Measurements from ENCODE around the gene RSRC1. TPM values are rescaled to one million over a fixed set of nuclear protein-coding genes. Genes with fewer than 3 reads are reported as not detected.

The RSRC1 gene
- polyA plus RNA-seq, 1 donor (not counting 4 experiments of a cell fraction or from before 2014, with no cell fraction given): 11.1 TPM

DNA sequence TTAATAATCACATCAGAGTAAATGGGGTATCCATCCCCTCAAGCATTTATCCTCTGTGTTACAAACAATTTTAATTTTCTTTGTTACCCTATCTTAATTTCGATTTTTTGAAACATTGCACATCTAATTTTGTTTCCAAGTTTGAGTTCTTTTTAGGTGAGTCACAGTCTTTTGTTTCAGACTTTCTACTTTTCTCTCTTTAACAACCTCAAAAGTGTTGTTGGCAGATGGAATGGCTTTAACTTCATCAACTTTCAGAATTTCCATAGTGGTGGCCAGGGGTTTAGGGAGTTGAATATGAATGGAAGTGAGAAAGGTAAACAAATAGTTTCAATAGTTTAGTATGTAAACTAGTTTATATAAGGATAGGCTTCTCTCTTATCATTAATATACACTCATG is 238.1 kb downstream of the RSRC1 start:
- Histone ChIP-seq H3K9me1 (ENCODE audit: control insufficient read depth, extremely low read depth, insufficient read depth, low read length) (no peaks in the 10 kb centered on the region), H3K36me3 (ENCODE audit: control insufficient read depth in 2 of 2, extremely low read depth in 1 of 2, insufficient read depth in 2 of 2, low read length in 2 of 2) (no peaks in the 10 kb centered on the region), H4K20me1 (ENCODE audit: control insufficient read depth, extremely low read depth, insufficient read depth, low read length) (no peaks in the 10 kb centered on the region), H3K9ac (ENCODE audit: control insufficient read depth, extremely low read depth, insufficient read depth, low read length) (no peak overlapping the region), H3K27ac (ENCODE audit: control insufficient read depth, insufficient read depth, low read length) (no peak overlapping the region), H3K79me2 (ENCODE audit: control insufficient read depth, insufficient read depth, low read length) (no peaks in the 10 kb centered on the region), H3K9me3 (ENCODE audit: control insufficient read depth, low read depth, low read length) (no peaks in the 10 kb centered on the region), H3K27me3 (ENCODE audit: control insufficient read depth, extremely low read depth, insufficient read depth, low read length) (no peaks in the 10 kb centered on the region), H3K4me2 (ENCODE audit: control insufficient read depth, extremely low read depth, insufficient read depth, low read depth, low read length) (no peak overlapping the region), H3K4me3 (ENCODE audit: control insufficient read depth in 2 of 3, extremely low read depth in 1 of 3, insufficient read depth in 2 of 3, low read depth in 1 of 3, low read length in 3 of 3) (no peak overlapping the region), H2AFZ (ENCODE audit: control insufficient read depth, low read length) (no peak overlapping the region), H3K4me1 (ENCODE audit: control insufficient read depth, extremely low read depth, insufficient read depth, low read length) (no peaks in the 10 kb centered on the region)
- no peak for TF ChIP-seq EZH2 (IDR thresholded peaks at IDR 0.05; ENCODE audit: low read length)
- FAIRE-seq: no peak
- dilution Hi-C loops (cut with MboI; ENCODE audit: extremely low pct_ligation_motif_present, low sequenced_read_pairs): no loop called here
- DNase-seq (ENCODE audit: low read depth, low spot score): no peak

GRCh38 chr3:158350971-158351370 is 241.1 kb downstream of the RSRC1 start:
- no peak overlapping the region for H3K4me2 ChIP-seq (ENCODE audit: control insufficient read depth, extremely low read depth, insufficient read depth, low read depth, low read length)
- H3K9ac ChIP-seq (ENCODE audit: control insufficient read depth, extremely low read depth, insufficient read depth, low read length): no peak overlapping the region
- no peaks in the 10 kb centered on the region for H3K36me3 ChIP-seq (ENCODE audit: control insufficient read depth in 2 of 2, extremely low read depth in 1 of 2, insufficient read depth in 2 of 2, low read length in 2 of 2)
- no peaks in the 10 kb centered on the region for H3K9me3 ChIP-seq (ENCODE audit: control insufficient read depth, low read depth, low read length)
- no peak overlapping the region for H3K27ac ChIP-seq (ENCODE audit: control insufficient read depth, insufficient read depth, low read length)
- DNase-seq (ENCODE audit: low read depth, low spot score) (no peak), FAIRE-seq (no peak)
- no peaks in the 10 kb centered on the region for H3K79me2 ChIP-seq (ENCODE audit: control insufficient read depth, insufficient read depth, low read length)
- no peak overlapping the region for H2AFZ ChIP-seq (ENCODE audit: control insufficient read depth, low read length)
- H3K4me1 ChIP-seq (ENCODE audit: control insufficient read depth, extremely low read depth, insufficient read depth, low read length): no peaks in the 10 kb centered on the region
- H3K27me3 ChIP-seq (ENCODE audit: control insufficient read depth, extremely low read depth, insufficient read depth, low read length): no peaks in the 10 kb centered on the region
- TF ChIP-seq EZH2 (IDR thresholded peaks at IDR 0.05; ENCODE audit: low read length): no peak
- no peak for TF ChIP-seq CTCF (optimal IDR thresholded peaks at IDR 0.05 in 1 of 3, IDR thresholded peaks at IDR 0.05 in 1 of 3, conservative IDR thresholded peaks at IDR 0.05 in 1 of 3; ENCODE audit: extremely low read depth in 1 of 3, insufficient read depth in 2 of 3, low read length in 3 of 3)
- no peaks in the 10 kb centered on the region for H4K20me1 ChIP-seq (ENCODE audit: control insufficient read depth, extremely low read depth, insufficient read depth, low read length)
- dilution Hi-C loops (cut with MboI; ENCODE audit: extremely low pct_ligation_motif_present, low sequenced_read_pairs): no loop called here
- no peak overlapping the region for H3K4me3 ChIP-seq (ENCODE audit: control insufficient read depth in 2 of 3, extremely low read depth in 1 of 3, insufficient read depth in 2 of 3, low read depth in 1 of 3, low read length in 3 of 3)
- H3K9me1 ChIP-seq (ENCODE audit: control insufficient read depth, extremely low read depth, insufficient read depth, low read length): no peaks in the 10 kb centered on the region

DNA sequence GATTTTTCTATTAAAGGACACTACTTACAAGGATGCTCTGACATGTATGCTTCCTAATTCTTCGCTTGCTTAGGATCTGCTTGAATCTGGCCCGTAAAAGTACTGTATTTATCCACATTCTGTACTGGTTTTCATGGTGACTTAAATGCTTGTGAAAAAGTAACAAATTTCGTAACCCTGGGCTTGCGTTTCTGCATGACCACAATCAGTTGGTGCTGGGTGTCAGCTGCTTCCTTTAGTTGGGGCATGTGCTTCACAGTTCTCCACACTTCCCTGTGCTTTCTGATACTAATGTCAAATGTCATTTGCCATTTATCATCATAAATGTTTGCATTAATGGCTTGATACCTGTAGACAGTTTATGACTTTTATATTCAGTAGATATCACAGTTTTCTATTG is 242.7 kb downstream of the RSRC1 start:
- no peaks in the 10 kb centered on the region for H3K79me2 ChIP-seq (ENCODE audit: control insufficient read depth, insufficient read depth, low read length)
- no peak overlapping the region for H3K27ac ChIP-seq (ENCODE audit: control insufficient read depth, insufficient read depth, low read length)
- H4K20me1 ChIP-seq (ENCODE audit: control insufficient read depth, extremely low read depth, insufficient read depth, low read length): no peaks in the 10 kb centered on the region
- no peak overlapping the region for H2AFZ ChIP-seq (ENCODE audit: control insufficient read depth, low read length)
- DNase-seq (ENCODE audit: low read depth, low spot score) (no peak), FAIRE-seq (no peak)
- TF ChIP-seq CTCF (optimal IDR thresholded peaks at IDR 0.05 in 1 of 3, IDR thresholded peaks at IDR 0.05 in 1 of 3, conservative IDR thresholded peaks at IDR 0.05 in 1 of 3; ENCODE audit: extremely low read depth in 1 of 3, insufficient read depth in 2 of 3, low read length in 3 of 3): no peak
- no peak for TF ChIP-seq EZH2 (IDR thresholded peaks at IDR 0.05; ENCODE audit: low read length)
- H3K36me3 ChIP-seq (ENCODE audit: control insufficient read depth in 2 of 2, extremely low read depth in 1 of 2, insufficient read depth in 2 of 2, low read length in 2 of 2): no peaks in the 10 kb centered on the region
- no peak overlapping the region for H3K4me3 ChIP-seq (ENCODE audit: control insufficient read depth in 2 of 3, extremely low read depth in 1 of 3, insufficient read depth in 2 of 3, low read depth in 1 of 3, low read length in 3 of 3)
- dilution Hi-C loops (cut with MboI; ENCODE audit: extremely low pct_ligation_motif_present, low sequenced_read_pairs): no loop called here
- H3K9ac ChIP-seq (ENCODE audit: control insufficient read depth, extremely low read depth, insufficient read depth, low read length): no peak overlapping the region
- H3K4me1 ChIP-seq (ENCODE audit: control insufficient read depth, extremely low read depth, insufficient read depth, low read length): no peaks in the 10 kb centered on the region
- H3K4me2 ChIP-seq (ENCODE audit: control insufficient read depth, extremely low read depth, insufficient read depth, low read depth, low read length): no peak overlapping the region
- no peaks in the 10 kb centered on the region for H3K27me3 ChIP-seq (ENCODE audit: control insufficient read depth, extremely low read depth, insufficient read depth, low read length)
- H3K9me3 ChIP-seq (ENCODE audit: control insufficient read depth, low read depth, low read length): no peaks in the 10 kb centered on the region
- no peaks in the 10 kb centered on the region for H3K9me1 ChIP-seq (ENCODE audit: control insufficient read depth, extremely low read depth, insufficient read depth, low read length)

Measured in keratinocyte (primary cell).